GM12801 (cell line): ENCODE data around the gene SLC6A7.

Experiments
- CTCF ChIP-seq: IDR thresholded peaks from one replicate; pipeline ENCODE4 v1.5.1; 2011; ENCODE audit warnings: control low read depth; ENCODE audit not compliant: insufficient read length; ENCODE audit errors: extremely low read depth

The SLC6A7 gene

GRCh38 chr5:150249744-150250143 lies 59.9 kb downstream of the SLC6A7 start:
- no peak for TF ChIP-seq CTCF

GRCh38 chr5:150251504-150251903 lies 61.6 kb downstream of the SLC6A7 start:
- TF ChIP-seq CTCF, result no peak

GRCh38 chr5:150252489-150252888 lies 62.6 kb downstream of the SLC6A7 start:
- TF ChIP-seq CTCF, result no peak

- no peak for TF ChIP-seq CTCF
Observed at GRCh38 chr5:150253416-150254208, 63.8 kb downstream of the SLC6A7 start.

GRCh38 chr5:150254363-150254762 lies 64.5 kb downstream of the SLC6A7 start:
- TF ChIP-seq CTCF, result no peak

GRCh38 chr5:150254774-150255173 lies 64.9 kb downstream of the SLC6A7 start:
- no peak for TF ChIP-seq CTCF

GRCh38 chr5:150255659-150256409 lies 66.0 kb downstream of the SLC6A7 start:
- TF ChIP-seq CTCF, result no peak
